Measurements from ENCODE around the gene ORC4. TPM values are rescaled to one million over a fixed set of nuclear protein-coding genes. Genes with fewer than 3 reads are reported as not detected.

ORC4 gene
- total and polyA plus RNA-seq, 3 donors from 2014 or later: 38.9 to 58.4 (median 54.8) TPM

GRCh38 chr2:147934881-147935620, 85.5 kb downstream of the ORC4 start:
- Histone ChIP-seq H3K4me3 (no peak overlapping the region), H3K36me3 (ENCODE audit: low read depth, missing control alignments) (no peaks in the 10 kb centered on the region), H3K9me3 (no peaks in the 10 kb centered on the region), H3K4me1 (no peaks in the 10 kb centered on the region), H3K27me3 (no peaks in the 10 kb centered on the region), H3K27ac (no peak overlapping the region)
- intact Hi-C loops (cut with DNase I; ENCODE audit: low total_unique reads): no loop called here
- TF ChIP-seq CTCF (IDR thresholded peaks at IDR 0.05): no peak
- no peak for TF ChIP-seq POLR2A (IDR thresholded peaks at IDR 0.05)
- 88 to 94% methylated on average over 1 of the region's 1 CpG for WGBS, 2 donors
- no peak for DNase-seq

GRCh38 chr2:147933931-147934330, 86.6 kb downstream of the ORC4 start:
- H3K4me3 ChIP-seq: no peak overlapping the region
- H3K36me3 ChIP-seq (ENCODE audit: low read depth, missing control alignments): no peaks in the 10 kb centered on the region
- intact Hi-C loops (cut with DNase I; ENCODE audit: low total_unique reads): no loop called here

GRCh38 chr2:147927053-147927588, 93.4 kb downstream of the ORC4 start:
- DNase-seq: no peak
- no peak overlapping the region for H3K27ac ChIP-seq
- intact Hi-C loops (cut with DNase I; ENCODE audit: low total_unique reads): no loop called here
- TF ChIP-seq CTCF (IDR thresholded peaks at IDR 0.05) (no peak), POLR2A (IDR thresholded peaks at IDR 0.05) (no peak)
- no peaks in the 10 kb centered on the region for H3K27me3 ChIP-seq
- no peak overlapping the region for H3K4me3 ChIP-seq
- H3K4me1 ChIP-seq: no peaks in the 10 kb centered on the region
- no peaks in the 10 kb centered on the region for H3K9me3 ChIP-seq
- H3K36me3 ChIP-seq (ENCODE audit: low read depth, missing control alignments): no peaks in the 10 kb centered on the region
- 93 to 97% methylated on average over 4 of the region's 4 CpGs for WGBS, 2 donors

More at GRCh38 chr2:147933931-147934330, 86.6 kb downstream of the ORC4 start:
- TF ChIP-seq CTCF (IDR thresholded peaks at IDR 0.05) (no peak), POLR2A (IDR thresholded peaks at IDR 0.05) (no peak)
- Histone ChIP-seq H3K4me1 (no peaks in the 10 kb centered on the region), H3K9me3 (no peaks in the 10 kb centered on the region), H3K27ac (no peak overlapping the region), H3K27me3 (no peaks in the 10 kb centered on the region)
- DNase-seq: no peak

GRCh38 chr2:147925886-147926285, 94.7 kb downstream of the ORC4 start:
- Histone ChIP-seq H3K27ac (no peak overlapping the region), H3K9me3 (no peaks in the 10 kb centered on the region), H3K4me3 (no peak overlapping the region), H3K27me3 (no peaks in the 10 kb centered on the region), H3K4me1 (no peaks in the 10 kb centered on the region), H3K36me3 (ENCODE audit: low read depth, missing control alignments) (no peaks in the 10 kb centered on the region)
- no peak for DNase-seq
- intact Hi-C loops (cut with DNase I; ENCODE audit: low total_unique reads): no loop called here
- TF ChIP-seq POLR2A (IDR thresholded peaks at IDR 0.05) (no peak), CTCF (IDR thresholded peaks at IDR 0.05) (no peak)

GRCh38 chr2:147924647-147925046, 95.9 kb downstream of the ORC4 start:
- WGBS, 2 donors: 90 to 99% methylated on average over 3 of the region's 3 CpGs
- no peak for DNase-seq
- Histone ChIP-seq H3K27ac (no peak overlapping the region), H3K4me3 (no peak overlapping the region), H3K9me3 (no peaks in the 10 kb centered on the region), H3K4me1 (no peaks in the 10 kb centered on the region), H3K27me3 (no peaks in the 10 kb centered on the region), H3K36me3 (ENCODE audit: low read depth, missing control alignments) (no peaks in the 10 kb centered on the region)
- intact Hi-C loops (cut with DNase I; ENCODE audit: low total_unique reads): no loop called here
- TF ChIP-seq CTCF (IDR thresholded peaks at IDR 0.05) (no peak), POLR2A (IDR thresholded peaks at IDR 0.05) (no peak)
